Neural cell (in vitro differentiated cells): Measurements from ENCODE around the gene MYL7.

Source experiments
- CTCF ChIP-seq: fragments of 450-650 bp; IDR thresholded peaks from 2 replicates; pipeline ENCODE4 v1.5.1; 2014; ENCODE audit warnings: antibody characterized with exemption, mild to moderate bottlenecking, moderate library complexity; ENCODE audit not compliant: poor library complexity, severe bottlenecking
- EP300 ChIP-seq: fragments of 450-650 bp; conservative IDR thresholded peaks from 2 replicates; pipeline ENCODE4 v1.6.1; 2014; ENCODE audit warnings: antibody characterized with exemption, mild to moderate bottlenecking, moderate library complexity; ENCODE audit not compliant: poor library complexity, severe bottlenecking
- EZH2 ChIP-seq: fragments of 200-600, 300-800 bp; shearing (Covaris generic), sonication (generic); IDR thresholded peaks from 2 replicates; pipeline ENCODE4 v1.6.1; 2014; ENCODE audit warnings: antibody characterized with exemption, low read length, borderline replicate concordance, mild to moderate bottlenecking; ENCODE audit not compliant: insufficient read depth, poor library complexity, severe bottlenecking
- MXI1 ChIP-seq: fragments of 450-650 bp; conservative IDR thresholded peaks from 2 replicates; pipeline ENCODE4 v1.6.1; 2014; ENCODE audit warnings: antibody characterized with exemption, mild to moderate bottlenecking; ENCODE audit not compliant: poor library complexity, severe bottlenecking
- POLR2AphosphoS5 ChIP-seq: IDR thresholded peaks from 2 replicates; pipeline ENCODE4 v1.6.1; 2012
- RAD21 ChIP-seq: fragments of 450-650 bp; conservative IDR thresholded peaks from 2 replicates; pipeline ENCODE4 v1.6.1; 2014; ENCODE audit warnings: antibody characterized with exemption, mild to moderate bottlenecking, moderate library complexity
- REST ChIP-seq: IDR thresholded peaks from 2 replicates; pipeline ENCODE4 v1.6.1; 2012; ENCODE audit warnings: borderline replicate concordance
- TAF1 ChIP-seq: IDR thresholded peaks from 2 replicates; pipeline ENCODE4 v1.6.1; 2012; ENCODE audit warnings: low read depth

- no peak for TF ChIP-seq EZH2
- TF ChIP-seq REST: no peak
- no peak for TF ChIP-seq CTCF
- no peak for TF ChIP-seq POLR2AphosphoS5
- TF ChIP-seq EP300: no peak
- TF ChIP-seq MXI1: no peak
- TF ChIP-seq RAD21: no peak
- TF ChIP-seq TAF1: no peak
Measured at GRCh38 chr7:44173911-44174693, 33.0 kb upstream of the MYL7 start.
